GM12864 (cell line): ENCODE results near the gene FAM83D.

Source experiments
- DNase-seq: peaks from one replicate; pipeline ENCODE4 v3.0.0-alpha.2; 2011; ENCODE audit warnings: low read depth
- H3K4me3 ChIP-seq: 2 replicates; pipeline ENCODE4 v1.5.1; 2011; ENCODE audit warnings: mild to moderate bottlenecking, low read depth, low read length, control low read depth
- TF ChIP-seq, protein P1 (sequence below): IDR thresholded peaks from 2 replicates; pipeline ENCODE4 v1.5.1; 2011; ENCODE audit warnings: low read depth, mild to moderate bottlenecking, moderate library complexity, low read length, control low read depth, inconsistent platforms; ENCODE audit errors: missing control alignments

FAM83D gene

DNA sequence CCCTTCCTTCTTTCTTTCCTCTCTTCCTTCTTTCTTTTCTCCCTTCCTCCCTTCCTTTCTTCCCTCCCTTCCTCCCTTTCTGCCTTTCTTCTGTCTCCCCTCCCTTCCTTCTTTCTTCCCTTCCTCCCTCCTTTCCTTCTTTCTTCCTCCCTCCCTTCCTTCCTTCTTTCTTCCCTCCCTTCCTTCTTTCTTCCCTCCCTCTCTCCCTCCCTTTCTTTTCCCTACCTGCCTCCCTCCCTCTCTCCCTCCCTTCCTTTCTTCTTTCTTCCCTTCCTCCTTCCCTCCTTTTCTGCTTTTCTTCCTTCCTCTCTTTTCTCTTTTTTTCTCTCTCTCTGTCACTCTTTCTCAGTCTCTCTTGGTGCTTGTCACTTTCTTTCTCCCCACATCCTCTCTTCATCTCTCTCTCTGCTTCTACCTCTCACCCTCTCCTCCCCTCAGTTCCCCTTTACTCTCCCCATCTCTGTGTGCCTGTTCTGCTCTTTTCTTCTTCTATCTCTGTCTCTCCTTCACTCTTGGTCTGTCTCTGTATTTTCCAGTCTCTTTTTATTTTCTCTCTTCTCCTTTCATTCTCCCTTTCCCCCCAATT, 30.1 kb upstream of the FAM83D start:
- TF ChIP-seq, protein P1, sequence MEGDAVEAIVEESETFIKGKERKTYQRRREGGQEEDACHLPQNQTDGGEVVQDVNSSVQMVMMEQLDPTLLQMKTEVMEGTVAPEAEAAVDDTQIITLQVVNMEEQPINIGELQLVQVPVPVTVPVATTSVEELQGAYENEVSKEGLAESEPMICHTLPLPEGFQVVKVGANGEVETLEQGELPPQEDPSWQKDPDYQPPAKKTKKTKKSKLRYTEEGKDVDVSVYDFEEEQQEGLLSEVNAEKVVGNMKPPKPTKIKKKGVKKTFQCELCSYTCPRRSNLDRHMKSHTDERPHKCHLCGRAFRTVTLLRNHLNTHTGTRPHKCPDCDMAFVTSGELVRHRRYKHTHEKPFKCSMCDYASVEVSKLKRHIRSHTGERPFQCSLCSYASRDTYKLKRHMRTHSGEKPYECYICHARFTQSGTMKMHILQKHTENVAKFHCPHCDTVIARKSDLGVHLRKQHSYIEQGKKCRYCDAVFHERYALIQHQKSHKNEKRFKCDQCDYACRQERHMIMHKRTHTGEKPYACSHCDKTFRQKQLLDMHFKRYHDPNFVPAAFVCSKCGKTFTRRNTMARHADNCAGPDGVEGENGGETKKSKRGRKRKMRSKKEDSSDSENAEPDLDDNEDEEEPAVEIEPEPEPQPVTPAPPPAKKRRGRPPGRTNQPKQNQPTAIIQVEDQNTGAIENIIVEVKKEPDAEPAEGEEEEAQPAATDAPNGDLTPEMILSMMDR, result no peak
- no peak overlapping the region for H3K4me3 ChIP-seq
- DNase-seq, result no peak

DNA sequence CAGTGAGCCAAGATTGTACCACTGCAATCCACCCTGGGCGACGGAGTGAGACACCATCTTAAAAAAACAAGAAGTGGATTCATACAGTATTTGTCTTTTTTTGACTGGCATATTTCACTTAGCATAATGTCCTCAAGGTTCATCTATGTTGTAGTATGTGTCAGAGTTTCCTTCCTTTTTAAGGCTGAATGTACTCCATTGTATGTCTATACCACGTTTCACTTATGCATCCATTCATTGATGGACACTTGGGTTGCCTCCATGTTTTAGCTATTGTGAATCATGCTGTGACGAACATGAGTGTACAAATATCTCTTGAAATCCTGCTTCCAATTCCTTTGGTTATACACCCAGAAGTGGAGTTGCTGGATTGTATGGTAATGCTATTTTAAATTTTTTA, 28.9 kb upstream of the FAM83D start:
- no peak overlapping the region for H3K4me3 ChIP-seq
- TF ChIP-seq, protein P1, result no peak
- no peak for DNase-seq

DNA sequence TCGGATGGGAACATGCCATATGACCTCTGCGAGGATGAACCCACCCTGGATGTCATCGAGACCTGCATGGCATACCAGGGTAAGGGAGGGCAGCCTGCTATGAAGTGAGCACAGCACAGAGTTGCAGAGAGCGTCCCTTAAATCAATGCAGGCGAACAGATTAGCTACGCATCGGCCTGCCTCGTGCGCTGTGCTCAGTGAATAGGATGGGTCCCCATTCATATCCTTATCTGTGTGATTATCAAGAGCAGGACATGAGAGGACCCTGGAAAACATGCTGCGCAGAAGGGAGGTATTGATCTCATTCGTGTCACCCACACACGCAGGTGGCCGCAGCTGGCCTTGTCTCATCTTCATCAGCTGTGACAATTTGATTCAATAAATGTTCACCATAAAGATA, 25.6 kb upstream of the FAM83D start:
- TF ChIP-seq, protein P1, result no peak
- DNase-seq, result no peak

DNA sequence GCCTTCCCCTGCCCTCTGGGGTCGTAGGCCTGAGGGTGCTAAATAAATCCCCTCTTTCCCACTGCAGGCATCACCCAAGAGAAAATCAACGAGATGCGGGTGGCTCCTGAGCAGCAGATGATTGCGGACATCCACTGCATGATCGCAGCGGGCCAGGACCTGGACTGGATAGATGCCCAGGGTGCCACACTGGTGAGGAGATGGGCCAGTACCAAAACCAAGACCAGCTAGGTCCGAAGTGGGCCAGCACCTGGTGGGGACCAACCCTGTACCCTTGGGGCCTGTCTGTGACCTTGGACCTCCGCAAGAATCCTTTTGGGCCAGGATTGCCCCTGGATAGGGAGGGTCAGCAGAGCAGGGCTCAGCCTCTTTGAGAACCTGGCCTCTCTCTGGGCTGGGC, 23.6 kb upstream of the FAM83D start:
- DNase-seq, result no peak
- TF ChIP-seq, protein P1, result no peak
- no peak overlapping the region for H3K4me3 ChIP-seq

More for the DNA sequence above, 25.6 kb upstream of the FAM83D start:
- H3K4me3 ChIP-seq, result no peak overlapping the region

DNA sequence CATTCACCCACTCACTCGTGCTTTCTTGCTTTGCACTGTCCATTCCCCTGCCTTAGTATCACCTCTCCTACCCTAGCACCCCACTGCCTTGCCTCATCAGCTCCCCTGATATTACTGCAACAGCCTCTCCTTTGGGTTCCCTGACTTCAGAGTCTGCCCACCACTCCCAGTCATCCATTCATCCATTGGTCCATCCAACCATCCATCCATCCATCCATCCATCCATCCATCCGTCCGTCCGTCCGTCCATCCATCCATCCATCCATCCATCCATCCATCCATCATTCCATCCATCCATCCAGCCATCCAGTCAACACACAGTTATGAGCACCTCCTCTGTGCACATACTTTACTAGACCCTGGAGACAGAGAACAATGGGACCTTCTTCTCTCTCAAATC, 22.9 kb upstream of the FAM83D start:
- TF ChIP-seq, protein P1, result no peak
- DNase-seq, result no peak
- H3K4me3 ChIP-seq, result no peak overlapping the region

DNA sequence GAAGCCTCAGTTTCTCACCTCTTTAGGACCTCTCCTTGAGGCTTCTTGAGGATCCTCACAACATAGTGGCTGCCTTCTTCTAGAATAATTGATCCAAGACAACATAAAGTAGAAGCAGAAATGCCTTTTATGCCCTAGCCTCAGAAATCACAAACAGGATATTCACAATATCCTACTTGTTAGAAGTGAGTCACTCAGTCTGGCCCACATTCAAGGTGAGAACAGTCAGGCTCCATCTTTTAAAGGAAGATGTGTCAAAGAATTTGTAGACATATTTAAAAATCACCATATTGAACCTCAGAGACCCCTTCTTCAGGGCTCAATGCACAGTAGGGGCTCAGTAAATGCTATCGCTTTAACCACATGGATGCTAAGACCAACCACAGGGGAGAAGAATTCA, 20.8 kb upstream of the FAM83D start:
- DNase-seq, result no peak
- TF ChIP-seq, protein P1, result no peak

DNA sequence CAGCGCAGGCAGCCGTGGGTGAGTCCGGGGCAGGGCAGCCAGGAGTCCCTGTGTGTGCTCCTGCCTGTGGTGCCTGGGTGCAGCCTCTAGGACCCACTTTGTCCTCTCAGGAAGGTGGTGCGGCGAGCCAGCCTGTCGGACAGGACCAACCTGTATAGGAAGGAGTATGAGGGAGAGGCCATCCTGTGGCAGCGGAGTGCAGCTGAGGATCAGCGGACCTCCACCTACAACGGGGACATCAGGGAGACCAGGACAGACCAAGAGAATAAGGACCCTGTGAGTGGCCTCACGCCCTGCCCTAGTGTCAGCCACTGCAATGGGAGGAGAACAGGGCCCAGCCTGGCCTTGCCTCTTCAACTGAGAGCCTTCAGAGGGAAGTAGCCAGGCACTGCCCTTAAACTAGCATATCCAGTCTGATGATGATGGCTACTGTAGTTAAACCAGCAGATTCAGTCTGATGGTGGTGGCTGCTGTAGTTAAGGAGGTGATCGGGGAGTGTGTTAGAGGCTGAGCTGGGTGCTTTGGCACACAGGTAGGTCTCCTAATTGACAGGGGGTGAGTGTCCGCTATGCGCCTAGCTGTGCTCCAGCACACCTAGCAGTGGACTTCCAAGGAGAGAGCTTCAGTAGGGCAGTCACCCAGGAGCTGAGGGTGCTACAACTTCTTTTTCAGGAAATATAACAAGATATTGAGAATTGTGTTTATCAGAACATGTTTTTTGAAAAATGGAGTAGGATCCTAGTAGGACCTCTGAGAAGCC, 18.1 kb upstream of the FAM83D start:
- H3K4me3 ChIP-seq, result no peak overlapping the region
- TF ChIP-seq, protein P1, result no peak
- DNase-seq, result no peak

More for the DNA sequence above, 20.8 kb upstream of the FAM83D start:
- H3K4me3 ChIP-seq, result no peak overlapping the region
